Hepatic stellate cell (primary cell): ENCODE results near the gene PWWP2A.
"Not testable (repeated sequence)": the region's sequence is repeated elsewhere in the genome, so short reads cannot be mapped to it uniquely, and the experiment has no call there.

Experiments used
- DNase-seq: peaks from one replicate; pipeline ENCODE4 v3.0.0; 2011; ENCODE audit warnings: low spot score

Gene PWWP2A

GRCh38 chr5:160119142-160119904, at the start of gene PWWP2A:
TSS of gene PWWP2A (minus strand) at chr5:160119450. CDS start at chr5:160119388, 62 bp downstream.
- peak; percentile 99 for DNase-seq

GRCh38 chr5:160167624-160168165, 48.4 kb upstream of the PWWP2A start:
- DNase-seq, result no peak

- DNase-seq, result no peak
Observed at GRCh38 chr5:160166973-160167623, 47.8 kb upstream of the PWWP2A start.

- DNase-seq, result no peak
Observed at GRCh38 chr5:160166069-160166972, 47.1 kb upstream of the PWWP2A start.

- DNase-seq, result peak; percentile 96
Observed at GRCh38 chr5:160165137-160166068, 46.2 kb upstream of the PWWP2A start.

GRCh38 chr5:160162910-160163309, 43.7 kb upstream of the PWWP2A start:
- no peak for DNase-seq

GRCh38 chr5:160161626-160162025, 42.4 kb upstream of the PWWP2A start:
- no peak for DNase-seq

GRCh38 chr5:160160875-160161274, 41.6 kb upstream of the PWWP2A start:
- DNase-seq, result not testable (repeated sequence)

GRCh38 chr5:160159991-160160792, 40.9 kb upstream of the PWWP2A start:
- no peak for DNase-seq

GRCh38 chr5:160158087-160158486, 38.8 kb upstream of the PWWP2A start:
- DNase-seq, result no peak

- DNase-seq, result no peak
Observed at GRCh38 chr5:160155017-160155750, 35.9 kb upstream of the PWWP2A start.

GRCh38 chr5:160152901-160153300, 33.7 kb upstream of the PWWP2A start:
- no peak for DNase-seq

GRCh38 chr5:160152287-160152686, 33.0 kb upstream of the PWWP2A start:
- DNase-seq, result no peak

GRCh38 chr5:160151017-160151416, 31.8 kb upstream of the PWWP2A start:
- no peak for DNase-seq

GRCh38 chr5:160150381-160150780, 31.1 kb upstream of the PWWP2A start:
- no peak for DNase-seq

- not testable (repeated sequence) for DNase-seq
Observed at GRCh38 chr5:160144436-160144835, 25.2 kb upstream of the PWWP2A start.

- DNase-seq, result no peak
Observed at GRCh38 chr5:160134332-160134731, 15.1 kb upstream of the PWWP2A start.

- DNase-seq, result no peak
Observed at GRCh38 chr5:160133918-160134304, 14.7 kb upstream of the PWWP2A start.

GRCh38 chr5:160133071-160133917, 14.0 kb upstream of the PWWP2A start:
- peak; percentile 68 for DNase-seq
